Endothelial cell of umbilical vein (primary cell): Measurements from ENCODE around the gene TRPC4AP. TPM values are rescaled to one million over a fixed set of nuclear protein-coding genes. Genes with fewer than 3 reads are reported as not detected.

Experiments
- BruUV-seq: library from RNA; stranded (reverse); fragments of 400-500 nt; replicated peaks from 2 replicates; lab custom pipeline; 2021; lab: Mats Ljungman, UMichigan
- CTCF ChIA-PET: fragments of 300-600, 350-600 bp; sonication (Branson Sonifier 250); formaldehyde crosslinking; loops from one replicate; lab custom pipeline; 2021; ENCODE audit warnings: antibody characterized with exemption, inconsistent platforms; lab: Charles Lee
- POLR2A ChIA-PET: fragments of 300-600, 350-600 bp; sonication (Branson Sonifier 250); formaldehyde crosslinking; loops from one replicate; lab custom pipeline; 2021; ENCODE audit warnings: antibody characterized with exemption, inconsistent platforms; lab: Charles Lee
- DNase-seq: peaks from one replicate; pipeline ENCODE4 v3.0.0-alpha.2; 2011; ENCODE audit warnings: low read depth, low spot score
- FAIRE-seq: peaks from 2 replicates; lab custom pipeline; 2011; peaks lifted over from hg19 to GRCh38; lab: Jason Lieb, UNC
- H2AFZ ChIP-seq: 2 replicates; pipeline ENCODE4 v1.6.0; 2012; ENCODE audit warnings: low read depth, low read length, control low read depth, inconsistent platforms
- H3K27ac ChIP-seq: 2 replicates; pipeline ENCODE4 v1.5.1; 2011; ENCODE audit warnings: low read depth, mild to moderate bottlenecking, control low read depth, low read length, moderate library complexity; ENCODE audit not compliant: insufficient read depth
- H3K27me3 ChIP-seq, 2 experiments: 2 replicates each; pipeline versions ENCODE4 v1.6.0 to v1.6.1; 2011; ENCODE audit warnings: low read length in 2 of 2, mixed read lengths in 1 of 2; ENCODE audit not compliant: control insufficient read depth in 2 of 2, insufficient read depth in 2 of 2
- H3K36me3 ChIP-seq, 2 experiments: 2 replicates in 1 of 2; 3 replicates in 1 of 2; pipeline ENCODE4 v1.5.1; 2011; ENCODE audit warnings: low read length in 2 of 2, mild to moderate bottlenecking in 1 of 2, moderate library complexity in 1 of 2; ENCODE audit not compliant: control insufficient read depth in 2 of 2, insufficient read depth in 2 of 2; ENCODE audit errors: extremely low read depth in 1 of 2
- H3K4me1 ChIP-seq: 3 replicates; pipeline ENCODE4 v1.5.1; 2011; ENCODE audit warnings: mild to moderate bottlenecking, low read length; ENCODE audit not compliant: control insufficient read depth, insufficient read depth; ENCODE audit errors: extremely low read depth
- H3K4me2 ChIP-seq: 2 replicates; pipeline ENCODE4 v1.6.1; 2011; ENCODE audit warnings: low read length, control low read depth, mixed read lengths; ENCODE audit not compliant: insufficient read depth
- H3K4me3 ChIP-seq, 3 experiments: fragments of 200-600 bp in 1 of 3; sonication (generic), shearing (Covaris generic) in 1 of 3; replicated peaks in 1 of 3; 2 replicates each; pipeline ENCODE4 v1.5.1; 2011 to 2016; ENCODE audit warnings: control low read depth in 3 of 3, low read length in 3 of 3, mild to moderate bottlenecking in 2 of 3, inconsistent platforms in 1 of 3, low read depth in 1 of 3, moderate library complexity in 1 of 3; ENCODE audit not compliant: insufficient read depth in 1 of 3
- H3K79me2 ChIP-seq: 2 replicates; pipeline ENCODE4 v1.6.0; 2012; ENCODE audit warnings: low read length, inconsistent platforms; ENCODE audit not compliant: control insufficient read depth, insufficient read depth
- H3K9ac ChIP-seq: replicated peaks from 2 replicates; pipeline ENCODE3; 2011; ENCODE audit warnings: low read length, control low read depth; ENCODE audit not compliant: insufficient read depth; ENCODE audit errors: extremely low read depth
- H3K9me1 ChIP-seq: replicated peaks from 3 replicates; pipeline ENCODE4 v1.6.0; 2011; ENCODE audit warnings: mild to moderate bottlenecking, low read length; ENCODE audit not compliant: control insufficient read depth, insufficient read depth; ENCODE audit errors: extremely low read depth
- H3K9me3 ChIP-seq: replicated peaks from 2 replicates; pipeline ENCODE4 v1.5.1; 2012; ENCODE audit warnings: low read length, inconsistent platforms; ENCODE audit not compliant: control insufficient read depth, insufficient read depth
- H4K20me1 ChIP-seq: replicated peaks from 2 replicates; pipeline ENCODE3; 2011; ENCODE audit warnings: mild to moderate bottlenecking, low read length; ENCODE audit not compliant: control insufficient read depth, insufficient read depth; ENCODE audit errors: extremely low read depth
- CTCF ChIP-seq, 2 donors: IDR thresholded peaks; 1 replicate in 1 of 2; 2 replicates in 1 of 2; pipeline ENCODE4 v1.5.1; 2011; ENCODE audit warnings: low read length in 2 of 2, mild to moderate bottlenecking in 2 of 2, moderate library complexity in 2 of 2, control low read depth in 1 of 2, inconsistent platforms in 1 of 2, low read depth in 1 of 2; ENCODE audit not compliant: insufficient read depth in 1 of 2; ENCODE audit errors: extremely low read depth in 1 of 2
- EZH2 ChIP-seq: IDR thresholded peaks from 2 replicates; pipeline ENCODE4 v1.6.1; 2012; ENCODE audit warnings: borderline replicate concordance, low read depth, mild to moderate bottlenecking, moderate library complexity, low read length, inconsistent platforms; ENCODE audit not compliant: severe bottlenecking
- FOS ChIP-seq: IDR thresholded peaks from 2 replicates; pipeline ENCODE4 v1.6.1; 2011; ENCODE audit warnings: mild to moderate bottlenecking, low read length, moderate library complexity, borderline replicate concordance; ENCODE audit not compliant: insufficient read depth
- GATA2 ChIP-seq: IDR thresholded peaks from 2 replicates; pipeline ENCODE4 v1.7.0; 2011; ENCODE audit warnings: low read depth, mild to moderate bottlenecking, moderate library complexity, mixed read lengths, low read length; ENCODE audit not compliant: insufficient read length, insufficient read depth
- JUN ChIP-seq: IDR thresholded peaks from 2 replicates; pipeline ENCODE4 v1.6.1; 2011; ENCODE audit warnings: borderline replicate concordance, low read depth; ENCODE audit not compliant: insufficient read length, insufficient read depth
- MAX ChIP-seq: IDR thresholded peaks from 2 replicates; pipeline ENCODE4 v1.6.1; 2011; ENCODE audit not compliant: insufficient read depth, insufficient read length
- MYC ChIP-seq: IDR thresholded peaks from one replicate; pipeline ENCODE4 v1.6.1; 2011; ENCODE audit warnings: mild to moderate bottlenecking, low read depth, low read length
- POLR2A ChIP-seq: IDR thresholded peaks from 2 replicates; pipeline ENCODE4 v1.6.1; 2012; ENCODE audit warnings: low read depth, mild to moderate bottlenecking, control low read depth, low read length
- POLR2AphosphoS5 ChIP-seq: IDR thresholded peaks from 2 replicates; pipeline ENCODE4 v1.6.1; 2012; ENCODE audit warnings: low read depth, mild to moderate bottlenecking, control low read depth, low read length, moderate library complexity; ENCODE audit not compliant: insufficient read depth
- dilution Hi-C: fragments of 300-500 bp; cut with MboI; formaldehyde crosslinking; loops from one replicate; pipeline ENCODE4 v1.15.0; 2019; ENCODE audit warnings: low sequenced_read_pairs; ENCODE audit not compliant: extremely low pct_ligation_motif_present
- intact Hi-C: fragments of 100-400 bp; cut with micrococcal nuclease; formaldehyde crosslinking; loops from one replicate; pipeline ENCODE4 v1.10.0; 2022
- polyA plus RNA-seq, 4 experiments: library from polyadenylated mRNA; depleted of rRNA in 3 of 4; stranded (reverse) in 3 of 4; unstranded in 1 of 4; fragments of >200 nt; gene quantifications; 2 replicates each; pipeline versions ENCODE4 v1.2.1 to v1.2.3, GENCODE V29; 2011 to 2012; ENCODE audit warnings: missing spikeins in 1 of 4
- total RNA-seq: library from RNA; stranded (reverse); gene quantifications from 2 replicates; pipeline ENCODE4 v1.2.3, GENCODE V29; 2021

The TRPC4AP gene
- total and polyA plus RNA-seq, 2 donors (not counting 3 experiments of a cell fraction or from before 2014, with no cell fraction given), result 89.0 to 103 TPM

- CTCF ChIA-PET, result interaction anchor here (0.7 to 2.7 kb wide), 6 partner anchors 9 to 98 kb away, joined by 3 to 46 read pairs (median 7); no protein-coding TSS in a partner anchor
- H3K79me2 ChIP-seq, result no peaks in the 10 kb centered on the region
- TF ChIP-seq POLR2A (no peak), JUN (peak; percentile 63), FOS (peak; percentile 69), MAX (no peak), MYC (no peak), EZH2 (no peak), POLR2AphosphoS5 (no peak), GATA2 (peak; percentile 85), CTCF (IDR thresholded peaks at IDR 0.05; ENCODE audit: extremely low read depth in 1 of 2, insufficient read depth in 1 of 2, low read depth in 1 of 2, low read length in 2 of 2) (no peak)
- H3K9me3 ChIP-seq, result no peaks in the 10 kb centered on the region
- H3K36me3 ChIP-seq, result peaks cover 4 to 7% of the 10 kb centered on the region in 2 experiments
- FAIRE-seq (peak; percentile 89), DNase-seq (peak; percentile 62)
- dilution Hi-C loops, result no loop called here
- no peaks in the 10 kb centered on the region for H3K9me1 ChIP-seq
- intact Hi-C loops, result no loop called here
- H3K27ac ChIP-seq, result peak overlapping the region; percentile 91
- no peak overlapping the region for H3K4me3 ChIP-seq
- POLR2A ChIA-PET, result interaction anchor here (0.6 to 1.2 kb wide), 2 partner anchors 15 to 26 kb away, joined by 3 to 4 read pairs; no protein-coding TSS in a partner anchor
- no peak overlapping the region for H3K4me2 ChIP-seq
- H3K9ac ChIP-seq, result peak overlapping the region; percentile 44
- peak overlapping the region; percentile 53 for H2AFZ ChIP-seq
- peaks cover 16% of the 10 kb centered on the region for H3K4me1 ChIP-seq
- H4K20me1 ChIP-seq, result no peaks in the 10 kb centered on the region
- BruUV-seq, result TSS peak; percentile 99
- no peaks in the 10 kb centered on the region for H3K27me3 ChIP-seq
These were observed 18.7 kb upstream of the TRPC4AP start for GRCh38 chr20:35111141-35111888.
